GM21737 (cell line): ENCODE results near the gene DHX29.

Experiments used
- ATAC-seq: cut with Tn5 transposase; IDR thresholded peaks from one replicate; pipeline ENCODE4 v1.9.1; 2021; ENCODE audit warnings: mild to moderate bottlenecking, moderate library complexity; ENCODE audit not compliant: unreplicated experiment

Gene DHX29

DNA sequence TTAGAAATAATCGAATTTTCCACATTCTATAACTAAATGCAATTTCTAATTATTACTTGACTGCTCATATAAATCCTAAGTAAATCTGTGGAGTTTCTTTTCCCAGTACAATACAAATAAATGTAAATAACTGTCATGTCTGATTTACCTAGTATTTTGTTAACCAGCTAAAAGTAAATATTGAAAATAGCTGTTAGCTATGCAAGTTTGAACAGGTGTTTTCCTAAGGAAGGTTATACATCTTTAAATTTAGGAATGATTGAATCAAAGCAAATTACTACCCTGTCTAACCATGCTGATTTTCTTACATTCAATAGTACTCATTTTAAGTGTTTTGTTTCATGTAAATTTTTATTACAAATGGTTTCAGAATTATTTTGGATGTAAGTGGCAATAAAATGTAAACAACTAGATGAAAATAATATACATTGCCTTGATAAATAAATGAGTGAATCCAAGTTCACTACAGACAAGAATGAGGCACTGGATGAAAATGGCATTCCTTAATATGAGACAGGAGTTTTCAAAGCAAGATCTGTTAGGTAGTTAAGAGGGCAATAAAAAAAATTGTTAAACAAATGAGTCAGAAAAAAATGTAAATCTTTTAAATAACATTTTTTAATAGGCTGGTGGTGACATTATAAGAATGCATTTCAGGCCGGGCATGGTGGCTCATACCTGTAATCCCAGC, 96.2 kb downstream of the DHX29 start:
- ATAC-seq: no peak
